HG03354 (cell line): Measurements from ENCODE around the gene NSMF.

Experiments
- ATAC-seq: cut with Tn5 transposase; IDR thresholded peaks from one replicate; pipeline ENCODE4 v1.9.1; 2021; ENCODE audit warnings: mild to moderate bottlenecking; ENCODE audit not compliant: unreplicated experiment, poor library complexity, severe bottlenecking

NSMF gene

GRCh38 chr9:137404961-137405567 lies 54.1 kb downstream of the NSMF start:
- ATAC-seq, result no peak

GRCh38 chr9:137403269-137403668 lies 55.9 kb downstream of the NSMF start:
- no peak for ATAC-seq

GRCh38 chr9:137402746-137403145 lies 56.4 kb downstream of the NSMF start:
- ATAC-seq, result no peak

GRCh38 chr9:137398561-137399468 lies 60.3 kb downstream of the NSMF start:
- no peak for ATAC-seq

GRCh38 chr9:137397675-137398423 lies 61.3 kb downstream of the NSMF start:
- no peak for ATAC-seq
